Measurements from ENCODE around the gene PCSK4.

The PCSK4 gene

DNA sequence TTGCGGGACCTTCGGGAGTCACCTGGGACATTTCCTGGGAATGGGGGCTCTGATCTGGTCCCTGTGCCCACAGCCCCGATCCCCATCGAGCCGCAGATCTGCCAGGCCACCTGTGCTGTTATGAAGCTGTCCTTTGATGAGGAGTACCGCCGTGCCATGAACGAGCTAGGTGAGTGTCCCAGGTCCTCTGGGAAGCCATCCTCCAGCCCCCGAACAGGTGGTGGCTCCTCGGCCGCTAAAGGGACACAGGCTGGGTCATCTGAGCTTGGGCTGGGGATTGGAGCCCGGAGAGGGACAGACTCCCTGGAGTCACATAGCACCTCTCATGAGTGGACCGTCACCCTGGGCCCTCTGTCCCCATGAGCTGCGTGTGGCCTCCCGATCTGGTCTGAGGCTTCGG, 32.3 kb downstream of the PCSK4 start:
- H3K27ac Mint-ChIP-seq: no peak overlapping the region
- TF ChIP-seq, protein P1, sequence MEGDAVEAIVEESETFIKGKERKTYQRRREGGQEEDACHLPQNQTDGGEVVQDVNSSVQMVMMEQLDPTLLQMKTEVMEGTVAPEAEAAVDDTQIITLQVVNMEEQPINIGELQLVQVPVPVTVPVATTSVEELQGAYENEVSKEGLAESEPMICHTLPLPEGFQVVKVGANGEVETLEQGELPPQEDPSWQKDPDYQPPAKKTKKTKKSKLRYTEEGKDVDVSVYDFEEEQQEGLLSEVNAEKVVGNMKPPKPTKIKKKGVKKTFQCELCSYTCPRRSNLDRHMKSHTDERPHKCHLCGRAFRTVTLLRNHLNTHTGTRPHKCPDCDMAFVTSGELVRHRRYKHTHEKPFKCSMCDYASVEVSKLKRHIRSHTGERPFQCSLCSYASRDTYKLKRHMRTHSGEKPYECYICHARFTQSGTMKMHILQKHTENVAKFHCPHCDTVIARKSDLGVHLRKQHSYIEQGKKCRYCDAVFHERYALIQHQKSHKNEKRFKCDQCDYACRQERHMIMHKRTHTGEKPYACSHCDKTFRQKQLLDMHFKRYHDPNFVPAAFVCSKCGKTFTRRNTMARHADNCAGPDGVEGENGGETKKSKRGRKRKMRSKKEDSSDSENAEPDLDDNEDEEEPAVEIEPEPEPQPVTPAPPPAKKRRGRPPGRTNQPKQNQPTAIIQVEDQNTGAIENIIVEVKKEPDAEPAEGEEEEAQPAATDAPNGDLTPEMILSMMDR (IDR thresholded peaks at IDR 0.05): no peak
- peaks cover 4% of the 10 kb centered on the region for H3K36me3 Mint-ChIP-seq (ENCODE audit: low read depth)

DNA sequence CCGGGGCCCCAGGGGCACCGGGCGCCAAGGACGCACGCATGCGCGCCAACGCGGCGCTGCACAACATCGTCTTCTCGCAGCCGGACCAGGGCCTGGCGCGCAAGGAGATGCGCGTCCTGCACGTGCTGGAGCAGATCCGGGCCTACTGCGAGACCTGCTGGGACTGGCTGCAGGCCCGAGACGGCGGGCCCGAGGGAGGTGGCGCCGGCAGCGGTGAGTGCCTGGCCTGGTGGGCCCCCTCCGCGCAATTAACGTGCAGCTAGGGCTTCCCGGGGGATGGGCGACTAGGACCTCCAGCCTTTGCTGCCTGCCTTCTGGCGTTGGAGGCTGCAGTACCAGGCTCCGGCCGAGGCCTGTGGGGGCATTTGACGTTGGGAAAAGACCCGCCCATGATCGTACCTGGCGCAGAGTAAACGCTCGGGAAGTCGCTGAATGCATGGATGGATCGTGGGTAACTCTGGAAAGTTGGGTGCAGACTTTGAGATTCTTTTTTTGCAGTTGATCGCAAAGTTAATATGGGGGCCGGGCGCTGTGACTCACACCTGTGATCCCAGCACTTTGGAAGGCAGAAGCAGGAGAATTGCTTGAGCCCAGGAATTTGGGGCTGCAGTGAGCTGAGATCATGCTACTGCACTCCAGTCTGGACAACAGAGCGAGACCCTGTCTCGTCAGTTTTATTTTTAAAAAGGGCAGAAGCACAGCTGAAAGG, 33.0 kb downstream of the PCSK4 start:
- DNase-seq: peak; percentile 31
- Mint-ChIP-seq H3K9me3 (peaks cover 4% of the 10 kb centered on the region), H3K4me3 (no peak overlapping the region), H3K27me3 (ENCODE audit: low read depth, poor library complexity) (peaks cover 68% of the 10 kb centered on the region), H3K36me3 (ENCODE audit: low read depth) (peaks cover 4% of the 10 kb centered on the region), H3K27ac (no peak overlapping the region), H3K4me1 (peaks cover 5% of the 10 kb centered on the region)
- TF ChIP-seq, protein P1 (IDR thresholded peaks at IDR 0.05): peak; percentile 10

More for the DNA sequence above, 32.3 kb downstream of the PCSK4 start:
- Mint-ChIP-seq H3K9me3 (peaks cover 4% of the 10 kb centered on the region), H3K4me3 (no peak overlapping the region), H3K4me1 (peaks cover 5% of the 10 kb centered on the region), H3K27me3 (ENCODE audit: low read depth, poor library complexity) (peaks cover 68% of the 10 kb centered on the region)
- no peak for DNase-seq

DNA sequence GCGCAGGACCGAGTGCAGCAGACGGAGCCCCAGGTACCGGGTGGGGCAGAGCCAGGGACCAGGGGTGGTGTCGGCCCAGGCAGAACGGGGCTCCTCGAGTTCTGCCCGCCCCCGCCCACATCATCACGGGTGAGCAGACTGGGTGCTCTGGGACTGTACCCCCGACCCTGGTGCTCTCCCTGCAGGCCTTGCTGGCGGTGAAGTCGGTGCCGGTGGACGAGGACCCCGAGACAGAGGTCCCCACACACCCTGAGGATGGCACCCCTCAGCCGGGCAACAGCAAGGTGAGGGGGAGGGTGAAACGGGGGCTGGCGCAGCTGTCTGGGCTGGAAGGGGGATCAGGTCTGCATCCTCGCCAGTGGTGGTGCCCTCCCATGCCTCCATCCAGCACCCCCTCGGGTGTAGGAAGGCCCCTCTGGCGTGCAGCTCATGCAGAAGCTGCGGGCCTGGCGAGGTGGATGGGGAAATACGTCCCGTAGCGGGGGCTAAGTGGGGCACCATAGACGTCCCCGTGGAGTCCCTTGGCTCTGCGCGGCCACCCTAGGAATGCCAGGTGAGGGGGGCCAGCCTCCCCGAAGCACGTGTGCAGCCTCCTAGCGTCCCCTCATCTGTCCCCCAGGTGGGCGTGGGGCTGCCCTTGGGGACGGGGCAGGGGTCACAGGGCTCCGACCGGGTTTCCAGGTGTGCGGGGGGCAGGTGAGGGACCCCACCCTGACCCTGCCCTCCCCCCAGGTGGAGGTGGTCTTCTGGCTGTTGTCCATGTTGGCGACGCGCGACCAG, 33.8 kb downstream of the PCSK4 start:
- Mint-ChIP-seq H3K27me3 (ENCODE audit: low read depth, poor library complexity) (peaks cover 75% of the 10 kb centered on the region), H3K36me3 (ENCODE audit: low read depth) (peaks cover 4% of the 10 kb centered on the region), H3K4me1 (peaks cover 5% of the 10 kb centered on the region), H3K27ac (no peak overlapping the region), H3K4me3 (no peak overlapping the region), H3K9me3 (peaks cover 4% of the 10 kb centered on the region)
- DNase-seq: no peak
- TF ChIP-seq, protein P1 (IDR thresholded peaks at IDR 0.05): no peak

DNA sequence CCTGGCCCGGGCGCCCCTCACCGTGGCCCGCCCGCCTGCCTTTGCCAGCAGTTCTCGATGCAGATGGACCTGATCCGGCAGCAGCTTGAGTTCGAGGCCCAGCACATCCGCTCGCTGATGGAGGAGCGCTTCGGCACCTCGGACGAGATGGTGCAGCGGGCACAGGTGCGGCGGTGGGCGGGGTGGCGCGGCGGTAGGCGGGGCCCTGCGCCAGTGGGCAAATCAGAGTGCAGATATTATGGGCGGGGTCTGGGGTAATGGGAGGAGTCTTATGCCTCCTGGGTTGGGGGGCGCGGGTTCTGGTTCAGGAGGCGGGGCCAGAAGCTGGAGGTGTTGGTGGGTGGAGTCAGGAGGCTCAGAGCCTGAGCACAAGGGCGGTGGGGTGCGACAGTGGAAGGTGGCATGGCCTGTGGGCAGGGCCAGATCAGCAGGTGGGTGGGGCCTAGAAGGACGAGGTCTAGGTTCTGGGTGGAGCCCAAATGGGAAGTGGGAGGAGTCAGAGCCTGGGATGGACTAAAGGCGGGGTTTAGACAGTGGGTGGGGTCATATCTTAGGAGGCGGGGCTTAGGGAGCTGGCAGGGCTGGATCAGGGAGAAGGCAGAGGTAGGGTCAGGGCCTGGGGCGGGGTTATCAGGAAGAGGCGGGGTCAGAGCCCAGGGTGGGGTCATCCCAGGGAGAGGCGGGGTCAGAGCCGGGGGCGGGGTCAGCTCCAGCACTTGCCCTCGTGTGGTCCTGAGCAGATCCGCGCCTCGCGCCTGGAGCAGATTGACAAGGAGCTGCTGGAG, 34.6 kb downstream of the PCSK4 start:
- peak; percentile 72 for DNase-seq
- peaks cover 4% of the 10 kb centered on the region for H3K9me3 Mint-ChIP-seq
- H3K27me3 Mint-ChIP-seq (ENCODE audit: low read depth, poor library complexity): peaks cover 83% of the 10 kb centered on the region
- peaks cover 10% of the 10 kb centered on the region for H3K4me1 Mint-ChIP-seq
- TF ChIP-seq, protein P1 (IDR thresholded peaks at IDR 0.05): no peak
- no peak overlapping the region for H3K27ac Mint-ChIP-seq
- H3K4me3 Mint-ChIP-seq: no peak overlapping the region
- H3K36me3 Mint-ChIP-seq (ENCODE audit: low read depth): peaks cover 4% of the 10 kb centered on the region

DNA sequence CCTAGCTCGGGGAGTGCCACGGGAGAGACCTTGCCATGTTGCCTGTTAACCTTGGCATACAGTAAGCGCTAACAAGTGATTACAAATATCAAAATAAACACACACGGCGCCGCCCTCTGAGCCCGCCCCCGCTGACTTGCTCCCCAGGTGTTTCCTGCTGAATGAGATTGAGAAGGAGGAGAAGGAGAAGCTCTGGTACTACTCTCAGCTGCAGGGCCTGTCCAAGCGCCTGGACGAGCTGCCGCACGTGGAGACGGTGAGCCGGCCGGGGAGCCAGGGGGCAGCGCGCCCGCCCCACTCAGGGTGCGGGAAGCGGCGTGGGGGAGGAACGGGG, 35.2 kb downstream of the PCSK4 start:
- TF ChIP-seq, protein P1 (IDR thresholded peaks at IDR 0.05): no peak
- H3K27ac Mint-ChIP-seq: no peak overlapping the region
- DNase-seq: no peak
- peaks cover 10% of the 10 kb centered on the region for H3K4me1 Mint-ChIP-seq
- H3K36me3 Mint-ChIP-seq (ENCODE audit: low read depth): peaks cover 4% of the 10 kb centered on the region
- peaks cover 89% of the 10 kb centered on the region for H3K27me3 Mint-ChIP-seq (ENCODE audit: low read depth, poor library complexity)
- no peak overlapping the region for H3K4me3 Mint-ChIP-seq
- H3K9me3 Mint-ChIP-seq: peaks cover 4% of the 10 kb centered on the region

Measured in nephron progenitor cell (in vitro differentiated cells).